B cell (primary cell): ENCODE data around the gene TRIM47. TPM values are rescaled to one million over a fixed set of nuclear protein-coding genes. Genes with fewer than 3 reads are reported as not detected.
A peak's percentile ranks its signal among the peaks of the same experiment; 100 is the strongest.

Experiments
- ATAC-seq: fragments of 200-7000 bp; cut with Tn5 transposase; one replicate; pipeline ENCODE4 v1.10.0; 2021; ENCODE audit warnings: low read depth, mild to moderate bottlenecking, moderate number of reproducible peaks, moderate library complexity
- CTCF ChIA-PET: fragments of 350-600 bp; sonication (Branson Sonifier 250); formaldehyde crosslinking; loops from one replicate; lab custom pipeline; 2021; ENCODE audit warnings: antibody characterized with exemption, inconsistent platforms; lab: Charles Lee
- POLR2A ChIA-PET: fragments of 350-600 bp; sonication (Branson Sonifier 250); formaldehyde crosslinking; loops from one replicate; lab custom pipeline; 2021; ENCODE audit warnings: antibody characterized with exemption; lab: Charles Lee
- DNase-seq: peaks from one replicate; pipeline ENCODE4 v3.0.0; 2013
- H2AFZ ChIP-seq: 2 replicates; pipeline ENCODE4 v1.6.1; 2012; ENCODE audit warnings: mild to moderate bottlenecking, low read depth, low read length; ENCODE audit not compliant: insufficient read depth, poor library complexity, severe bottlenecking
- H3K27ac ChIP-seq, 2 donors: 1 replicate in 1 of 2; 2 replicates in 1 of 2; pipeline ENCODE4 v1.5.1; 2012 to 2013; ENCODE audit warnings: low read length in 2 of 2, mild to moderate bottlenecking in 2 of 2, moderate library complexity in 1 of 2
- H3K27me3 ChIP-seq, 4 experiments: fragments of 200-600 bp in 1 of 4; sonication (generic) in 1 of 4; replicated peaks in 1 of 4; 1 replicate in 2 of 4; 2 replicates in 2 of 4; pipeline versions ENCODE4 v1.6.1 to v1.7.0; 2013 to 2016; ENCODE audit warnings: low read length in 3 of 4, mild to moderate bottlenecking in 2 of 4, mixed read lengths in 1 of 4, moderate library complexity in 1 of 4; ENCODE audit not compliant: insufficient read depth in 4 of 4, control insufficient read depth in 3 of 4; ENCODE audit errors: control extremely low read depth in 1 of 4
- H3K36me3 ChIP-seq, 2 experiments: replicated peaks in 1 of 2; 1 replicate in 1 of 2; 2 replicates in 1 of 2; pipeline versions ENCODE4 v1.6.1 to v1.7.1; 2013; ENCODE audit warnings: low read length in 1 of 2; ENCODE audit not compliant: insufficient read depth in 2 of 2, control insufficient read depth in 1 of 2; ENCODE audit errors: control extremely low read depth in 1 of 2, extremely low read depth in 1 of 2
- H3K4me1 ChIP-seq, 2 donors: fragments of 200-600 bp in 1 of 2; sonication (generic) in 1 of 2; 1 replicate in 1 of 2; 2 replicates in 1 of 2; pipeline versions ENCODE4 v1.5.1 to v1.6.1; 2013 to 2017; ENCODE audit warnings: low read length in 2 of 2; ENCODE audit not compliant: control insufficient read depth in 2 of 2, insufficient read depth in 2 of 2
- H3K4me2 ChIP-seq: replicated peaks from 2 replicates; pipeline ENCODE3; 2012; ENCODE audit warnings: mild to moderate bottlenecking, low read depth, low read length; ENCODE audit not compliant: poor library complexity, severe bottlenecking
- H3K4me3 ChIP-seq, 5 experiments: fragments of 200-600 bp in 1 of 5; sonication (generic) in 1 of 5; 1 replicate in 3 of 5; 2 replicates in 2 of 5; pipeline versions ENCODE4 v1.5.1 to v1.7.0; 2011 to 2016; ENCODE audit warnings: low read length in 4 of 5, mild to moderate bottlenecking in 4 of 5, low read depth in 2 of 5, control low read depth in 1 of 5, moderate library complexity in 1 of 5; ENCODE audit not compliant: insufficient read depth in 1 of 5; ENCODE audit errors: control extremely low read depth in 1 of 5, extremely low read depth in 1 of 5
- H3K79me2 ChIP-seq: fragments of 200-600 bp; sonication (generic); one replicate; pipeline ENCODE4 v1.6.0; 2016; ENCODE audit warnings: low read length; ENCODE audit not compliant: control insufficient read depth, insufficient read depth
- H3K9ac ChIP-seq: fragments of 200-600 bp; sonication (generic); 2 replicates; pipeline ENCODE4 v1.6.1; 2017; ENCODE audit warnings: mild to moderate bottlenecking, low read length, moderate library complexity
- H3K9me3 ChIP-seq, 3 donors: one replicate each; pipeline versions ENCODE4 v1.6.1 to v1.7.1; 2013; ENCODE audit warnings: low read length in 2 of 3; ENCODE audit not compliant: control insufficient read depth in 2 of 3, insufficient read depth in 1 of 3; ENCODE audit errors: control extremely low read depth in 1 of 3
- H4K20me1 ChIP-seq: 2 replicates; pipeline ENCODE4 v1.6.0; 2012; ENCODE audit warnings: mild to moderate bottlenecking, low read length; ENCODE audit not compliant: insufficient read depth, control insufficient read depth, poor library complexity, severe bottlenecking
- H3K27ac Mint-ChIP-seq: one replicate; pipeline ENCODE4 v1.8.0; 2021; ENCODE audit warnings: mixed read lengths
- H3K27me3 Mint-ChIP-seq: one replicate; pipeline ENCODE4 v1.8.0; 2021; ENCODE audit warnings: mixed read lengths
- H3K4me1 Mint-ChIP-seq: one replicate; pipeline ENCODE4 v1.8.0; 2021; ENCODE audit warnings: mixed read lengths
- H3K4me3 Mint-ChIP-seq: one replicate; pipeline ENCODE4 v1.8.0; 2021; ENCODE audit warnings: mixed read lengths
- H3K9me3 Mint-ChIP-seq: one replicate; pipeline ENCODE4 v1.8.0; 2022; ENCODE audit warnings: mixed read lengths; ENCODE audit not compliant: insufficient read depth
- EZH2 ChIP-seq: IDR thresholded peaks from 2 replicates; pipeline ENCODE4 v1.6.1; 2012; ENCODE audit warnings: borderline replicate concordance, low read depth, mild to moderate bottlenecking, moderate library complexity, low read length; ENCODE audit not compliant: insufficient read depth, poor library complexity, severe bottlenecking
- WGBS: methylation state at CpG from one replicate; pipeline ENCODE4 v1.1.5; 2013; ENCODE audit warnings: missing lambda C conversion rate; ENCODE audit not compliant: insufficient coverage; 5-methylcytosine and 5-hydroxymethylcytosine counted together
- intact Hi-C: fragments of 100-400 bp; cut with micrococcal nuclease; formaldehyde crosslinking; loops from one replicate; pipeline ENCODE4 v1.10.0; 2022
- polyA plus RNA-seq: library from polyadenylated mRNA; depleted of rRNA; stranded (reverse); fragments of >200 nt; gene quantifications from 2 replicates; pipeline ENCODE4 v1.2.3, GENCODE V29; 2012
- total RNA-seq, 2 donors: library from RNA; stranded (reverse); fragments of 120-200 nt in 1 of 2; gene quantifications; 1 replicate in 1 of 2; 2 replicates in 1 of 2; pipeline versions ENCODE4 v1.2.3 to v1.2.4, GENCODE V29; 2013 to 2022
- TF ChIP-seq, protein P1 (sequence below): fragments of 200-600 bp; IDR thresholded peaks from one replicate; pipeline ENCODE4 v1.8.0; 2022; ENCODE audit warnings: antibody characterized with exemption, mild to moderate bottlenecking

Gene TRIM47
- total and polyA plus RNA-seq, 2 donors (not counting 1 experiment from before 2014, with no cell fraction given), result 6.4 to 8.3 TPM

- Histone ChIP-seq H3K4me1 (peaks cover 17 to 43% of the 10 kb centered on the region in 2 donors), H3K9ac (no peak overlapping the region), H3K36me3 (peaks cover 4 to 58% of the 10 kb centered on the region in 2 experiments), H4K20me1 (peaks cover 18% of the 10 kb centered on the region), H3K27ac (peak overlapping the region in 1 of 2 donors; percentile 92), H3K27me3 (no peaks in the 10 kb centered on the region), H3K4me3 (no peak overlapping the region), H3K9me3 (no peaks in the 10 kb centered on the region), H2AFZ (no peak overlapping the region), H3K4me2 (no peak overlapping the region), H3K79me2 (peaks cover 53% of the 10 kb centered on the region)
- TF ChIP-seq, protein P1, sequence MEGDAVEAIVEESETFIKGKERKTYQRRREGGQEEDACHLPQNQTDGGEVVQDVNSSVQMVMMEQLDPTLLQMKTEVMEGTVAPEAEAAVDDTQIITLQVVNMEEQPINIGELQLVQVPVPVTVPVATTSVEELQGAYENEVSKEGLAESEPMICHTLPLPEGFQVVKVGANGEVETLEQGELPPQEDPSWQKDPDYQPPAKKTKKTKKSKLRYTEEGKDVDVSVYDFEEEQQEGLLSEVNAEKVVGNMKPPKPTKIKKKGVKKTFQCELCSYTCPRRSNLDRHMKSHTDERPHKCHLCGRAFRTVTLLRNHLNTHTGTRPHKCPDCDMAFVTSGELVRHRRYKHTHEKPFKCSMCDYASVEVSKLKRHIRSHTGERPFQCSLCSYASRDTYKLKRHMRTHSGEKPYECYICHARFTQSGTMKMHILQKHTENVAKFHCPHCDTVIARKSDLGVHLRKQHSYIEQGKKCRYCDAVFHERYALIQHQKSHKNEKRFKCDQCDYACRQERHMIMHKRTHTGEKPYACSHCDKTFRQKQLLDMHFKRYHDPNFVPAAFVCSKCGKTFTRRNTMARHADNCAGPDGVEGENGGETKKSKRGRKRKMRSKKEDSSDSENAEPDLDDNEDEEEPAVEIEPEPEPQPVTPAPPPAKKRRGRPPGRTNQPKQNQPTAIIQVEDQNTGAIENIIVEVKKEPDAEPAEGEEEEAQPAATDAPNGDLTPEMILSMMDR, result no peak
- no peak for TF ChIP-seq EZH2
- no peak for DNase-seq
- WGBS, result 94% methylated on average over 16 of the region's 22 CpGs
- ChIA-PET CTCF (interaction anchor here (0.6 to 7.2 kb wide), 17 partner anchors 9 to 98 kb away, joined by 3 to 53 read pairs (median 7); partner anchors contain the start of genes GALK1, TRIM65 and WBP2), POLR2A (interaction anchor here (0.6 to 4.5 kb wide), 6 partner anchors 9 to 61 kb away, joined by 3 to 82 read pairs (median 6); partner anchors contain the start of genes TRIM65, UNK and WBP2)
- no peak for ATAC-seq
- Mint-ChIP-seq H3K27me3 (no peaks in the 10 kb centered on the region), H3K4me1 (peaks cover 26% of the 10 kb centered on the region), H3K9me3 (no peaks in the 10 kb centered on the region), H3K4me3 (peak overlapping the region; percentile 60), H3K27ac (peak overlapping the region; percentile 56)
- intact Hi-C loops, result loop anchor here (1.0 to 10.0 kb wide), 4 partner anchors 9 to 159 kb away; partner anchors contain the start of genes CDK3, TRIM65, UNK and WBP2
Observed at GRCh38 chr17:75845933-75846691, 32.3 kb downstream of the TRIM47 start.
